B cell (primary cell): ENCODE measurements around the gene TPST1. TPM values are rescaled to one million over a fixed set of nuclear protein-coding genes. Genes with fewer than 3 reads are reported as not detected.
"Not testable (repeated sequence)": the region's sequence is repeated elsewhere in the genome, so short reads cannot be mapped to it uniquely, and the experiment has no call there.

Source experiments
- ATAC-seq: fragments of 200-7000 bp; cut with Tn5 transposase; one replicate; pipeline ENCODE4 v1.10.0; 2021; ENCODE audit warnings: low read depth, mild to moderate bottlenecking, moderate number of reproducible peaks, moderate library complexity
- CTCF ChIA-PET: fragments of 350-600 bp; sonication (Branson Sonifier 250); formaldehyde crosslinking; loops from one replicate; lab custom pipeline; 2021; ENCODE audit warnings: antibody characterized with exemption, inconsistent platforms; lab: Charles Lee
- POLR2A ChIA-PET: fragments of 350-600 bp; sonication (Branson Sonifier 250); formaldehyde crosslinking; loops from one replicate; lab custom pipeline; 2021; ENCODE audit warnings: antibody characterized with exemption; lab: Charles Lee
- DNase-seq: peaks from one replicate; pipeline ENCODE4 v3.0.0; 2013
- H2AFZ ChIP-seq: 2 replicates; pipeline ENCODE4 v1.6.1; 2012; ENCODE audit warnings: mild to moderate bottlenecking, low read depth, low read length; ENCODE audit not compliant: insufficient read depth, poor library complexity, severe bottlenecking
- H3K27ac ChIP-seq, 2 donors: 1 replicate in 1 of 2; 2 replicates in 1 of 2; pipeline ENCODE4 v1.5.1; 2012 to 2013; ENCODE audit warnings: low read length in 2 of 2, mild to moderate bottlenecking in 2 of 2, moderate library complexity in 1 of 2
- H3K27me3 ChIP-seq, 4 experiments: fragments of 200-600 bp in 1 of 4; sonication (generic) in 1 of 4; replicated peaks in 1 of 4; 1 replicate in 2 of 4; 2 replicates in 2 of 4; pipeline versions ENCODE4 v1.6.1 to v1.7.0; 2013 to 2016; ENCODE audit warnings: low read length in 3 of 4, mild to moderate bottlenecking in 2 of 4, mixed read lengths in 1 of 4, moderate library complexity in 1 of 4; ENCODE audit not compliant: insufficient read depth in 4 of 4, control insufficient read depth in 3 of 4; ENCODE audit errors: control extremely low read depth in 1 of 4
- H3K36me3 ChIP-seq, 2 experiments: replicated peaks in 1 of 2; 1 replicate in 1 of 2; 2 replicates in 1 of 2; pipeline versions ENCODE4 v1.6.1 to v1.7.1; 2013; ENCODE audit warnings: low read length in 1 of 2; ENCODE audit not compliant: insufficient read depth in 2 of 2, control insufficient read depth in 1 of 2; ENCODE audit errors: control extremely low read depth in 1 of 2, extremely low read depth in 1 of 2
- H3K4me1 ChIP-seq, 2 donors: fragments of 200-600 bp in 1 of 2; sonication (generic) in 1 of 2; 1 replicate in 1 of 2; 2 replicates in 1 of 2; pipeline versions ENCODE4 v1.5.1 to v1.6.1; 2013 to 2017; ENCODE audit warnings: low read length in 2 of 2; ENCODE audit not compliant: control insufficient read depth in 2 of 2, insufficient read depth in 2 of 2
- H3K4me2 ChIP-seq: replicated peaks from 2 replicates; pipeline ENCODE3; 2012; ENCODE audit warnings: mild to moderate bottlenecking, low read depth, low read length; ENCODE audit not compliant: poor library complexity, severe bottlenecking
- H3K4me3 ChIP-seq, 5 experiments: fragments of 200-600 bp in 1 of 5; sonication (generic) in 1 of 5; 1 replicate in 3 of 5; 2 replicates in 2 of 5; pipeline versions ENCODE4 v1.5.1 to v1.7.0; 2011 to 2016; ENCODE audit warnings: low read length in 4 of 5, mild to moderate bottlenecking in 4 of 5, low read depth in 2 of 5, control low read depth in 1 of 5, moderate library complexity in 1 of 5; ENCODE audit not compliant: insufficient read depth in 1 of 5; ENCODE audit errors: control extremely low read depth in 1 of 5, extremely low read depth in 1 of 5
- H3K79me2 ChIP-seq: fragments of 200-600 bp; sonication (generic); one replicate; pipeline ENCODE4 v1.6.0; 2016; ENCODE audit warnings: low read length; ENCODE audit not compliant: control insufficient read depth, insufficient read depth
- H3K9ac ChIP-seq: fragments of 200-600 bp; sonication (generic); 2 replicates; pipeline ENCODE4 v1.6.1; 2017; ENCODE audit warnings: mild to moderate bottlenecking, low read length, moderate library complexity
- H3K9me3 ChIP-seq, 3 donors: one replicate each; pipeline versions ENCODE4 v1.6.1 to v1.7.1; 2013; ENCODE audit warnings: low read length in 2 of 3; ENCODE audit not compliant: control insufficient read depth in 2 of 3, insufficient read depth in 1 of 3; ENCODE audit errors: control extremely low read depth in 1 of 3
- H4K20me1 ChIP-seq: 2 replicates; pipeline ENCODE4 v1.6.0; 2012; ENCODE audit warnings: mild to moderate bottlenecking, low read length; ENCODE audit not compliant: insufficient read depth, control insufficient read depth, poor library complexity, severe bottlenecking
- H3K27ac Mint-ChIP-seq: one replicate; pipeline ENCODE4 v1.8.0; 2021; ENCODE audit warnings: mixed read lengths
- H3K27me3 Mint-ChIP-seq: one replicate; pipeline ENCODE4 v1.8.0; 2021; ENCODE audit warnings: mixed read lengths
- H3K4me1 Mint-ChIP-seq: one replicate; pipeline ENCODE4 v1.8.0; 2021; ENCODE audit warnings: mixed read lengths
- H3K4me3 Mint-ChIP-seq: one replicate; pipeline ENCODE4 v1.8.0; 2021; ENCODE audit warnings: mixed read lengths
- H3K9me3 Mint-ChIP-seq: one replicate; pipeline ENCODE4 v1.8.0; 2022; ENCODE audit warnings: mixed read lengths; ENCODE audit not compliant: insufficient read depth
- CTCF ChIP-seq: fragments of 200-600 bp; IDR thresholded peaks from one replicate; pipeline ENCODE4 v1.8.0; 2022; ENCODE audit warnings: antibody characterized with exemption, mild to moderate bottlenecking
- EZH2 ChIP-seq: IDR thresholded peaks from 2 replicates; pipeline ENCODE4 v1.6.1; 2012; ENCODE audit warnings: borderline replicate concordance, low read depth, mild to moderate bottlenecking, moderate library complexity, low read length; ENCODE audit not compliant: insufficient read depth, poor library complexity, severe bottlenecking
- WGBS: methylation state at CpG from one replicate; pipeline ENCODE4 v1.1.5; 2013; ENCODE audit warnings: missing lambda C conversion rate; ENCODE audit not compliant: insufficient coverage; 5-methylcytosine and 5-hydroxymethylcytosine counted together
- intact Hi-C: fragments of 100-400 bp; cut with micrococcal nuclease; formaldehyde crosslinking; loops from one replicate; pipeline ENCODE4 v1.10.0; 2022
- polyA plus RNA-seq: library from polyadenylated mRNA; depleted of rRNA; stranded (reverse); fragments of >200 nt; gene quantifications from 2 replicates; pipeline ENCODE4 v1.2.3, GENCODE V29; 2012
- total RNA-seq, 2 donors: library from RNA; stranded (reverse); fragments of 120-200 nt in 1 of 2; gene quantifications; 1 replicate in 1 of 2; 2 replicates in 1 of 2; pipeline versions ENCODE4 v1.2.3 to v1.2.4, GENCODE V29; 2013 to 2022

Gene TPST1
- total and polyA plus RNA-seq, 2 donors (not counting 1 experiment from before 2014, with no cell fraction given) = 13.0 to 17.0 TPM

GRCh38 chr7:66380272-66380888 lies 175.2 kb downstream of the TPST1 start:
- Mint-ChIP-seq H3K4me1 (no peaks in the 10 kb centered on the region), H3K27ac (no peak overlapping the region), H3K4me3 (no peak overlapping the region), H3K9me3 (peaks cover 3% of the 10 kb centered on the region), H3K27me3 (no peaks in the 10 kb centered on the region)
- no peak overlapping the region for H3K9ac ChIP-seq
- no peaks in the 10 kb centered on the region for H3K4me1 ChIP-seq
- no peak overlapping the region for H3K4me2 ChIP-seq
- no peaks in the 10 kb centered on the region for H4K20me1 ChIP-seq
- peaks cover 0 to 3% of the 10 kb centered on the region in 2 experiments for H3K36me3 ChIP-seq
- CTCF ChIA-PET = no interaction called here
- H3K9me3 ChIP-seq = peaks cover 0 to 22% (median 10%) of the 10 kb centered on the region in 3 donors
- WGBS = no CpG with 5 or more reads among the region's 5 CpGs
- no peaks in the 10 kb centered on the region for H3K27me3 ChIP-seq
- no peak for ATAC-seq
- H3K4me3 ChIP-seq = no peak overlapping the region
- no peak for TF ChIP-seq EZH2
- no peak for TF ChIP-seq CTCF
- no peaks in the 10 kb centered on the region for H3K79me2 ChIP-seq
- intact Hi-C loops = no loop called here
- H3K27ac ChIP-seq = no peak overlapping the region
- POLR2A ChIA-PET = no interaction called here
- no peak overlapping the region for H2AFZ ChIP-seq
- no peak for DNase-seq

DNA sequence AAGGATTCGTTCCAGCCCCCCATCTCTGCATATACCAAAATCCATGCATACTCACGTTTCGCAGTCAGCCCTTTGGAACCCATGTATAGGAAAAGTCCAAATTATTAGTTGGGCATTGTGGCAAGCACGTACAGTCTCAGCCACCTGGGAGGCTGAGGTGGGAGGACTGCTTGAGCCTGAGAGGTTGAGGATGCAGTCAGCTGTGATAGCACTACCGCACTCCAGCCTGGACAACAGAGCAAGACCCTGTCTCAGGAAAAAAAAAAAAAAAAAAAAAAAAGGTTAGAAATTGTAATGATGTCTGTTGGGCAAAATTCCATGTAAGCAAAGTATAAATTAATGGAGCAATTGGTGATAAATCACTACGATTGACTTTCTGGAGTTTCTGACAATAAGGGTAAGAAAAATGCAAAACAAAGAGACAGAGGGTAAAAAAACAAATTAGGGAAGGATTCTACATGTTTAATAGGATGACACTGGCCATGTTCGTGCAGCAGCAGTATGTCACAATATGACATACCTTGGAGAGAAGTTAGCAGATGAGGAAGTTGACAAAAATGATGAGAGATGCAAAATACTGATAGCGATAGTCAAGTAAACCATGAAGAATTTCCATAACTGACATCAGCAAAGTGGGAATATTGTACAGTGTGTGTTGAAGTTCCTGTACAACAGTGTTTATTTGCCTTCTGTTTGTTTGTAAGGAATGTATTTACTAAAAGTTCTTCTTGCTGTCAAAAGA lies 177.2 kb downstream of the TPST1 start:
- H3K9me3 Mint-ChIP-seq, H3K4me3 Mint-ChIP-seq, H3K27ac Mint-ChIP-seq, H3K9ac ChIP-seq, intact Hi-C loops, H4K20me1 ChIP-seq, H3K4me1 ChIP-seq, ATAC-seq, H3K4me1 Mint-ChIP-seq, CTCF ChIA-PET, H3K4me2 ChIP-seq, H3K4me3 ChIP-seq, POLR2A ChIA-PET, DNase-seq, H3K27me3 ChIP-seq, H3K27ac ChIP-seq, H3K36me3 ChIP-seq, H3K27me3 Mint-ChIP-seq, H3K79me2 ChIP-seq, H2AFZ ChIP-seq: not testable (repeated sequence)
- 82% methylated on average over 4 of the region's 8 CpGs for WGBS
- H3K9me3 ChIP-seq = peaks cover 0 to 22% (median 10%) of the 10 kb centered on the region in 3 donors

DNA sequence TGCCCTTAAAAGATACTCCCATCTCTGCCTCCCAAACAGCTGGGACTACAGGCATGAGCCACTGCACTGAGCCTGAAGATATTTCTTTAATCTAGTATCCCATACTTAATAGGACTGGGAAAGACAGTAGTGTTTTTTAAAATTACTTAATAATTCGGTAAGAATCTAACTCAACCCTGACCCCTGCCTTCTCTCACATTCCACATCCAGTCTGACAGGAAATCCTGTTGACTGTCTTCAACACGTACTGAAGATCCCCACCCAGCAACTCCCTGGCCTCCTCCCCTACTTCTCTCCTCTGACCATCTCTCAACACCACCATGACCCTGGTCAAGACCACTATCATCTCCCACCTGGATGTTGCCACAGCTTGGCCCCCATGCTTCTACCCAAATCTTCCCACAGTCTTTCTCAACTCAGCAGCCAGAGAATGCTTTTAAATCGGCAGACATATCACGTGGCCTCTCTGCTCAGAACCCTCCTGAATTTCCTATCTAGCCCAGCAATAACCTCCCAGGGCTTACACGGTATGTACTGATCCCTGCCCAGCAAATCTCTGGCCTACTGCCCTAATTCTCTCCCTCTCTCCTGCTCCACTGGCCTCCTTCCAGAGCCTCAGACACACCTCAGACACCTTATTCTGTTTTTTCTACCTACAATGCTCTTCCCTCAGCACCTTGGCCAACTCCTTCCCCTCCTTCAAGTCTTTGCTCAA lies 180.2 kb downstream of the TPST1 start:
- H3K27me3 ChIP-seq, H3K79me2 ChIP-seq, H3K4me1 Mint-ChIP-seq, H3K27ac ChIP-seq, DNase-seq, H3K4me1 ChIP-seq, H3K36me3 ChIP-seq, H2AFZ ChIP-seq, H3K4me2 ChIP-seq, H3K9me3 ChIP-seq, H3K4me3 ChIP-seq, CTCF ChIA-PET, H3K4me3 Mint-ChIP-seq, H3K9ac ChIP-seq, H3K9me3 Mint-ChIP-seq, POLR2A ChIA-PET, H4K20me1 ChIP-seq, H3K27ac Mint-ChIP-seq, intact Hi-C loops, H3K27me3 Mint-ChIP-seq, ATAC-seq: not testable (repeated sequence)
- WGBS = 71% methylated on average over 4 of the region's 5 CpGs
